ENCODE measurements around the gene WNT6. TPM values are rescaled to one million over a fixed set of nuclear protein-coding genes. Genes with fewer than 3 reads are reported as not detected.

The WNT6 gene
- total RNA-seq, 2 experiments from 2014 or later, result not detected

DNA sequence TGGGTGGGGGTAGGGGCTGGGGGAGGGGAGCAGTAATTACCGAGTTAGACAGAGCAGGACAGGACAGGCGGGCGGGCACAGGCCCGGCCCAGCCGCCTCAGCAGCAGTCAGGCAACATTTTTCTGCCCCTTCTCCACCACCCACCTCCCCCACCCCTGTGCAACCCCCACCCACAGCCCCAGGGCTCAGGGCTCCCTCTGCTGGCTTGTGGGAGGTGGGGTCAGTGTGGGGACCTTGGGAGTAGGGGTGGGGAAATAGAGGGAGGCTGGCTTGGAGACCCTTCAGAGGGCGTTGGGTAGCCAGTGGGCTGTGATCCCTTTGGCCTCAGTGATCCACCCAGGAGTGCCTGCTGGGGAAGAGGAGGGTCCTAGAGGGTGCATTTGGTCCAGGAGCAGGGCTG lies 6.4 kb downstream of the WNT6 start:
- Mint-ChIP-seq H3K4me3 (no peak overlapping the region), H3K9me3 (no peaks in the 10 kb centered on the region), H3K36me3 (ENCODE audit: low read depth) (no peaks in the 10 kb centered on the region), H3K27ac (no peak overlapping the region), H3K4me1 (peaks cover 5% of the 10 kb centered on the region), H3K27me3 (peaks cover 64% of the 10 kb centered on the region)
- CTCF ChIA-PET, result no interaction called here
- no peak for DNase-seq
- POLR2A ChIA-PET, result no interaction called here

DNA sequence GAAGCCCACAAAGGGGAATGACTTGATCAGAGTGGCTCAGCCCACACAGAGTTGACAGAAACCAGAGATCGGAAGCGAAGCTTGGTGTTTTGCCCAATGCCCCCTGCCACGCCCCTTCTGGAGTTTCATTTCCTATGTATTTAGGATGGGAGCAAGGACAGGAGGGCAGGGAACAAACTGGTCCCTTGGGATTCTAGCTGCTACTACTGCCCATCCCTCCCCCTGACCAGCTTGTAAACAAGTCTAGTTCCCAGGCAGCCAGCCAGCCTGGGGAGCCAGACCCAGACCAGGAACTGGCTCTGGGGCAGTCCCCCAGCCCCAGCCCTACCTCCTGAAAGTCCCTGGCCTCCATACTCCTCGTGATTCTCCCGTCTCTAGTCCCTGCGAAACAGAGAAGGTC lies 8.3 kb downstream of the WNT6 start:
- CTCF ChIA-PET, result no interaction called here
- H3K36me3 Mint-ChIP-seq (ENCODE audit: low read depth), result no peaks in the 10 kb centered on the region
- no peak overlapping the region for H3K4me3 Mint-ChIP-seq
- peaks cover 64% of the 10 kb centered on the region for H3K27me3 Mint-ChIP-seq
- no peaks in the 10 kb centered on the region for H3K9me3 Mint-ChIP-seq
- no peak overlapping the region for H3K27ac Mint-ChIP-seq
- DNase-seq, result no peak
- H3K4me1 Mint-ChIP-seq, result peaks cover 12% of the 10 kb centered on the region
- POLR2A ChIA-PET, result no interaction called here

GRCh38 chr2:218869064-218869463 lies 9.5 kb downstream of the WNT6 start:
- no peak for DNase-seq
- Mint-ChIP-seq H3K27me3 (peaks cover 63% of the 10 kb centered on the region), H3K4me1 (peaks cover 14% of the 10 kb centered on the region), H3K4me3 (no peak overlapping the region), H3K9me3 (no peaks in the 10 kb centered on the region), H3K36me3 (ENCODE audit: low read depth) (no peaks in the 10 kb centered on the region), H3K27ac (no peak overlapping the region)
- ChIA-PET CTCF (interaction anchor here (2.0 kb wide), 1 partner anchor 29 kb away, joined by 15 read pairs; no protein-coding TSS in a partner anchor), POLR2A (no interaction called here)

- H3K4me3 Mint-ChIP-seq, result no peak overlapping the region
- H3K4me1 Mint-ChIP-seq, result peaks cover 14% of the 10 kb centered on the region
- DNase-seq, result no peak
- H3K36me3 Mint-ChIP-seq (ENCODE audit: low read depth), result no peaks in the 10 kb centered on the region
- no peaks in the 10 kb centered on the region for H3K9me3 Mint-ChIP-seq
- POLR2A ChIA-PET, result interaction anchor here (2.1 kb wide), 1 partner anchor 13 kb away, joined by 4 read pairs; no protein-coding TSS in a partner anchor
- H3K27me3 Mint-ChIP-seq, result peaks cover 79% of the 10 kb centered on the region
- CTCF ChIA-PET, result interaction anchor here (1.2 to 2.0 kb wide), 2 partner anchors 27 to 109 kb away, joined by 3 to 15 read pairs; no protein-coding TSS in a partner anchor
- H3K27ac Mint-ChIP-seq, result no peak overlapping the region
These were observed 11.4 kb downstream of the WNT6 start for GRCh38 chr2:218870984-218871344.

- peaks cover 81% of the 10 kb centered on the region for H3K27me3 Mint-ChIP-seq
- DNase-seq, result no peak
- H3K4me3 Mint-ChIP-seq, result no peak overlapping the region
- no peaks in the 10 kb centered on the region for H3K36me3 Mint-ChIP-seq (ENCODE audit: low read depth)
- ChIA-PET CTCF (interaction anchor here (1.2 to 11.8 kb wide), 2 partner anchors 24 to 109 kb away, joined by 3 to 387 read pairs; no protein-coding TSS in a partner anchor), POLR2A (interaction anchor here (2.1 to 11.3 kb wide), 2 partner anchors 12 to 24 kb away, joined by 4 to 101 read pairs; no protein-coding TSS in a partner anchor)
- H3K4me1 Mint-ChIP-seq, result peaks cover 14% of the 10 kb centered on the region
- H3K27ac Mint-ChIP-seq, result no peak overlapping the region
- no peaks in the 10 kb centered on the region for H3K9me3 Mint-ChIP-seq
These were observed 12.0 kb downstream of the WNT6 start for GRCh38 chr2:218871345-218872302.

GRCh38 chr2:218872645-218873358 lies 13.2 kb downstream of the WNT6 start:
- Mint-ChIP-seq H3K9me3 (no peaks in the 10 kb centered on the region), H3K27me3 (peaks cover 74% of the 10 kb centered on the region), H3K27ac (no peak overlapping the region), H3K36me3 (ENCODE audit: low read depth) (no peaks in the 10 kb centered on the region), H3K4me1 (peaks cover 14% of the 10 kb centered on the region), H3K4me3 (no peak overlapping the region)
- ChIA-PET POLR2A (interaction anchor here (2.1 to 11.3 kb wide), 2 partner anchors 11 to 22 kb away, joined by 4 to 101 read pairs; no protein-coding TSS in a partner anchor), CTCF (interaction anchor here (2.1 to 11.8 kb wide), 2 partner anchors 15 to 23 kb away, joined by 6 to 387 read pairs; no protein-coding TSS in a partner anchor)
- DNase-seq, result no peak

- Mint-ChIP-seq H3K4me1 (peaks cover 14% of the 10 kb centered on the region), H3K9me3 (no peaks in the 10 kb centered on the region), H3K4me3 (no peak overlapping the region), H3K27ac (no peak overlapping the region), H3K36me3 (ENCODE audit: low read depth) (no peaks in the 10 kb centered on the region), H3K27me3 (peaks cover 74% of the 10 kb centered on the region)
- CTCF ChIA-PET, result interaction anchor here (1.5 to 11.8 kb wide), 3 partner anchors 13 to 22 kb away, joined by 4 to 387 read pairs (median 6); no protein-coding TSS in a partner anchor
- no peak for DNase-seq
- POLR2A ChIA-PET, result interaction anchor here (11.3 kb wide), 1 partner anchor 22 kb away, joined by 101 read pairs; no protein-coding TSS in a partner anchor
These were observed 14.0 kb downstream of the WNT6 start for GRCh38 chr2:218873359-218874194.

- Mint-ChIP-seq H3K27me3 (peaks cover 68% of the 10 kb centered on the region), H3K4me1 (peaks cover 19% of the 10 kb centered on the region), H3K36me3 (ENCODE audit: low read depth) (no peaks in the 10 kb centered on the region), H3K4me3 (no peak overlapping the region), H3K9me3 (no peaks in the 10 kb centered on the region), H3K27ac (no peak overlapping the region)
- ChIA-PET POLR2A (interaction anchor here (2.3 to 11.3 kb wide), 2 partner anchors 11 to 19 kb away, joined by 9 to 101 read pairs; no protein-coding TSS in a partner anchor), CTCF (interaction anchor here (0.7 to 11.8 kb wide), 23 partner anchors 12 to 284 kb away, joined by 3 to 387 read pairs (median 5); partner anchors contain the start of genes RNF25 and STK36)
- no peak for DNase-seq
These were observed 16.2 kb downstream of the WNT6 start for GRCh38 chr2:218875692-218876246.

DNA sequence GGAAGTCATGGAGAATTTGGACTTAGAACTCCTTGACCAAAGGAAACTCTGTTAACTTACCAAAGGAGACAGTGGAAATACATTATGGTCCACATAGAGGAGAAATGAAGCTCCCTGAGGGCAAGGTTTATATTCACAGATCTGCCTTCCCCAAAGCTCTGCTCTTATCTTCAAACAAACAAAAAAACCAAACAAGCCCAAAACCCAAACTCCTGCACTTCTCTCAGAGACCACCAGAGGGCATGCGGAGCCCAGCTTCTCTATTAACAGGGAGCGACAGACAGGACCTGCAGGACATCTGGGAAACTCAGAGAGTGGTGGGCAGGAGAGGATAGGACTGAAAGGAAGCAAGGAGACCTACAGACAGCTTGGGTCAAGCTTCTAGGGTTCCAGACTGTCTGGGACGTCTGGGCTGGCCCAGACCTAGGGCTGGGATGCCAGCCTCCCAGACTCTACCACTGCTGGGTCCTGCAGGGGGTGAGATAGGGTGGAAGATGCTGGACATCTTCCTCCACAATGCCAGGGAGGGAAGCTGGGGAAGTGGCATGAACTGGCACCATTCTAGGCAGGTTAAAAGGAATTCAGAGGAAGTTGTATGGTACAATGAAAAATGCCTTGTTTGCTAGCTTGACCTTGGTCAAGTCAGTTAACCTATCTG lies 17.1 kb downstream of the WNT6 start:
- H3K36me3 Mint-ChIP-seq (ENCODE audit: low read depth), result no peaks in the 10 kb centered on the region
- H3K27me3 Mint-ChIP-seq, result peaks cover 73% of the 10 kb centered on the region
- no peak overlapping the region for H3K27ac Mint-ChIP-seq
- peak; percentile 71 for DNase-seq
- ChIA-PET CTCF (interaction anchor here (0.7 to 11.8 kb wide), 26 partner anchors 11 to 283 kb away, joined by 3 to 387 read pairs (median 5); partner anchors contain the start of genes RNF25 and STK36), POLR2A (interaction anchor here (2.3 to 11.3 kb wide), 2 partner anchors 10 to 19 kb away, joined by 9 to 101 read pairs; no protein-coding TSS in a partner anchor)
- H3K4me3 Mint-ChIP-seq, result no peak overlapping the region
- peaks cover 18% of the 10 kb centered on the region for H3K4me1 Mint-ChIP-seq
- H3K9me3 Mint-ChIP-seq, result no peaks in the 10 kb centered on the region

DNA sequence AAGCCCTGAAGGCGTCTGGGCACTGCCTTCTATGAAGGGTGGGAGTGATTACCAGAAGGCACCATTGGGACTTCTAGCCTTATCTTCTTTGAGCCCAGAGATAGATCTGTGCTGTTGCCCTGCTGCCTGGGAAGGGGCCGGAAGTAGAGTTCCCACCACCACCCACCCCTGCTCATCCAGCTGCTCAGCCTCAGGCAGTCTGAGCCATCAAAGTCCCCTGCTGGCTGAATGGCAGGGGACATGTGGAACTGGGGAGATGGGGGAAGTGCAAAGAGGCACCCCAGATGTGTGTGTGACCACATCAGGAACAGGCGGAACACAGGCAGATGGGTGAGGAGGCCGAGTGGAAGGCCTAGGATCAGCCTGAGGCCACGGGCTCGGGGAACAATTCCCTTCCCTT lies 17.7 kb downstream of the WNT6 start:
- H3K4me3 Mint-ChIP-seq, result no peak overlapping the region
- ChIA-PET CTCF (interaction anchor here (0.9 to 11.8 kb wide), 14 partner anchors 10 to 271 kb away, joined by 3 to 387 read pairs (median 5); partner anchors contain the start of genes RNF25 and STK36), POLR2A (interaction anchor here (2.3 to 11.3 kb wide), 2 partner anchors 9 to 18 kb away, joined by 9 to 101 read pairs; no protein-coding TSS in a partner anchor)
- H3K4me1 Mint-ChIP-seq, result peaks cover 13% of the 10 kb centered on the region
- H3K36me3 Mint-ChIP-seq (ENCODE audit: low read depth), result no peaks in the 10 kb centered on the region
- H3K27me3 Mint-ChIP-seq, result peaks cover 72% of the 10 kb centered on the region
- H3K9me3 Mint-ChIP-seq, result no peaks in the 10 kb centered on the region
- no peak for DNase-seq
- H3K27ac Mint-ChIP-seq, result no peak overlapping the region

DNA sequence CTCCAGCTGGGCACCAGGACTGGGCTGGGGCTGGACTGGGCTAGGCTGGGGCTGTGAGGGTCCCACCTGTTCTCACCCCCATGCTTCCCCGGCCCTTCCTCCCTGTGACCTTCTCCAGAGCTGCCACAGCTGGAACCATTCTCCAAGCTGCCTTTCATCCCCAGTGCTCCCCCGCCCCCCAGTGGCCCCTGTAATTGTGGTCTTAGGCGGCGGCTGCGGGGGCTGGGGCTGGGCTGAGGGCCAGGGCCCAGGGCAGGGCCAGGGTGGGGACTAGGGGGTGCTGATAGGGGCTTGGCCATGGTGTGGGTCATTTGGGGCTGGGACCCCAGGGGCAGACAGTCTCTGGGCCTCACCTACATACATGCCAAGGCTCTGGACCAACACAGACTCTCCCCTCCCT lies 18.3 kb downstream of the WNT6 start:
- Mint-ChIP-seq H3K27me3 (peaks cover 72% of the 10 kb centered on the region), H3K27ac (no peak overlapping the region), H3K9me3 (no peaks in the 10 kb centered on the region), H3K36me3 (ENCODE audit: low read depth) (no peaks in the 10 kb centered on the region), H3K4me1 (peaks cover 15% of the 10 kb centered on the region), H3K4me3 (no peak overlapping the region)
- no peak for DNase-seq
- ChIA-PET CTCF (interaction anchor here (1.0 to 11.8 kb wide), 4 partner anchors 9 to 102 kb away, joined by 7 to 387 read pairs (median 48); no protein-coding TSS in a partner anchor), POLR2A (interaction anchor here (1.2 to 11.3 kb wide), 2 partner anchors 10 to 17 kb away, joined by 4 to 101 read pairs; no protein-coding TSS in a partner anchor)
